Activated T-helper 1 cell treated with anti-CD3 and anti-CD28 coated beads, Interleukin-12 subunit alpha, Interleukin-12 subunit beta, Interleukin-2, Interleukin-4 antibody, amounts not matched to agents 30 ng/mL and 10 ng/mL and 1 ng/mL, durations not matched to agents 14 hours and 24 hours and 36 hours (primary cell): ENCODE measurements around the gene FAM168B. TPM values are rescaled to one million over a fixed set of nuclear protein-coding genes. Genes with fewer than 3 reads are reported as not detected.

Experiments
- DNase-seq: peaks from one replicate; pipeline ENCODE4 v3.0.0; 2021; ENCODE audit warnings: low spot score
- H3K27ac Mint-ChIP-seq: one replicate; pipeline ENCODE4 v1.8.0; 2021; ENCODE audit warnings: mild to moderate bottlenecking, mixed read lengths
- H3K27me3 Mint-ChIP-seq: one replicate; pipeline ENCODE4 v1.8.0; 2022; ENCODE audit warnings: mild to moderate bottlenecking, moderate library complexity, mixed read lengths; ENCODE audit not compliant: insufficient read depth
- H3K36me3 Mint-ChIP-seq: one replicate; pipeline ENCODE4 v1.8.0; 2021; ENCODE audit warnings: low read depth, mixed read lengths
- H3K4me1 Mint-ChIP-seq: one replicate; pipeline ENCODE4 v1.8.0; 2021; ENCODE audit warnings: low read depth, mixed read lengths
- H3K4me3 Mint-ChIP-seq: one replicate; pipeline ENCODE4 v1.8.0; 2021; ENCODE audit warnings: mild to moderate bottlenecking, moderate library complexity, mixed read lengths
- H3K9me3 Mint-ChIP-seq: one replicate; pipeline ENCODE4 v1.8.0; 2021; ENCODE audit warnings: mixed read lengths
- intact Hi-C: fragments of 100-400 bp; cut with micrococcal nuclease; formaldehyde crosslinking; loops from one replicate; pipeline ENCODE4 v1.15.1; 2024
- total RNA-seq: library from RNA; stranded (reverse); gene quantifications from 2 replicates; pipeline ENCODE4 v1.2.3, GENCODE V29; 2022

FAM168B gene
- total RNA-seq, 1 donor from 2014 or later, result 79.0 TPM

DNA sequence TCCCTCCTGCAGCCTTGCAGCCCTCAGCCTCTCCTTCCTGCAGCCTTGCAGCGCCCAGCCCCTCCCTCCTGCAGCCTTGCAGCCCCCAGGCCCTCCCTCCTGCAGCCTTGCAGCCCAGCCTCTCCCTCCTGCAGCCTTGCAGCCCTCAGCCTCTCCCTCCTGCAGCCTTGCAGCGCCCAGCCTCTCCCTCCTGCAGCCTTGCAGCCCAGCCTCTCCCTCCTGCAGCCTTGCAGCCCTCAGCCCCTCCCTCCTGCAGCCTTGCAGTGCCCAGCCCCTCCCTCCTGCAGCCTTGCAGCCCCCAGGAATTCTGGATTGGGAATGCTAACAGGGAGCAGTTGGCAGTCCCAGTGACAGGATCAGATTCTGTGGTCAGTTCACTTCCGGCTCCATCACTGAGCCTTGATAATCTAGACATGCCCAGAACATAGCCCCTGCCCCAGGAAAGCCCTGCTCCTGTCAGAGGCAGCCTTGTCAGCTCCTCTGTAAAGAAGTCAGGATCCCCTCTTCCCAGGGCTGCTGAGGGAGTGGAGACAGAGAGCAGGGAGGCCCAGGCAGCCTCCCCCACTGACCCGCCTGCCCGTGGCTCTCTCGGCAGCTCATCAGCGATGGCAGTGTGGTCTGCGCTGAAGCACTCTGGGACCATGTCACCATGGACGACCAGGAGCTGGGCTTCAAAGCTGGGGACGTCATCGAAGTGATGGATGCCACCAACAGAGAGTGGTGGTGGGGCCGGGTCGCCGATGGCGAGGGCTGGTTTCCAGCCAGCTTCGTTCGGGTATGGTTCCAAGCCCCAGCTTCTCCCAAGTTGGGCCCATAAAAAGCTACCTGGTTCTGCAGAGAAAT lies 54.8 kb downstream of the FAM168B start:
- DNase-seq, result no peak
- Mint-ChIP-seq H3K4me1 (peaks cover 18% of the 10 kb centered on the region), H3K4me3 (no peak overlapping the region), H3K9me3 (no peaks in the 10 kb centered on the region), H3K36me3 (no peaks in the 10 kb centered on the region), H3K27me3 (peaks cover 25% of the 10 kb centered on the region), H3K27ac (no peak overlapping the region)
- intact Hi-C loops, result no loop called here

DNA sequence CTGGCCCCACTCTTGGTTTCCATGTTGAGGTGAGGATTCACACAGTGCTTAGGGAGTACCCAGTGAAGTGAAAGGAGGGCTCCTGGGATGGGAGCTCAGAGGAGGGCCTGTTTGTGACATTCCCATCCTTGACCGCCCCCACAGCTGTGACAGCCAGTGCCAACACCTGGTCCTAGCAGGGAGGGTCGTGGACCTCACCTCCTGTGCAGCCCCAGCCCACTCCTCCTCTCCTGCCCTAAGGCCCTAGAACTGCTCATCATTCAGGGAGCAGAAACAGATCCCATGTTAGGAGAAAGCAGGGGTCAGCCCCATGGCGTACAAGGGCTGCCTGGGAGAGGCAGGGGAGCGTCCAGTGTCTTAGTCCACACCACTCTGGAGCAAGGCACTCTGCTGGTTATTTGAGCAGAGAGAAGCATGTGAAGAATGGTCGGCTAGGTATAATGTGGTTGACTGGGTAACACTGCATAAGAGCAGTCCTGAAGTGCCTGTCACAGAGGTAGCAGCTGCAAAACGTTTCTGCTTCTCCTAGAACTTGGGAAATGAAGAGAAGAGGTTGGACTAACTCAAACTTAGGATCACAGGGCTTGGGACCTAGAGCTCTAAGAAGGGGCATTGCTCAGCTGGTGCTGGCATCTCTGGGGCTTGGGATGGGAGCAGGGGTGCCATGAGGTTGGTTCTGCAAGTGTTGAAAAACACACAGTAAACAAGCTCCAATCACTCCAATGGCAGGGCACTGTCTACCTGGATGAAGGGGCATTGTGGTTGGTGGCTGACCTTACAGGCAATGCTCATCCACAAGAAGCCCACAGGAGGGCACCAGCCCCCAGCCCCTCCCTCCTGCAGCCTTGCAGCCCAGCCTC lies 55.6 kb downstream of the FAM168B start:
- Mint-ChIP-seq H3K4me1 (peaks cover 18% of the 10 kb centered on the region), H3K4me3 (no peak overlapping the region), H3K27me3 (peaks cover 28% of the 10 kb centered on the region), H3K36me3 (no peaks in the 10 kb centered on the region), H3K9me3 (no peaks in the 10 kb centered on the region), H3K27ac (no peak overlapping the region)
- DNase-seq, result no peak
- intact Hi-C loops, result no loop called here

DNA sequence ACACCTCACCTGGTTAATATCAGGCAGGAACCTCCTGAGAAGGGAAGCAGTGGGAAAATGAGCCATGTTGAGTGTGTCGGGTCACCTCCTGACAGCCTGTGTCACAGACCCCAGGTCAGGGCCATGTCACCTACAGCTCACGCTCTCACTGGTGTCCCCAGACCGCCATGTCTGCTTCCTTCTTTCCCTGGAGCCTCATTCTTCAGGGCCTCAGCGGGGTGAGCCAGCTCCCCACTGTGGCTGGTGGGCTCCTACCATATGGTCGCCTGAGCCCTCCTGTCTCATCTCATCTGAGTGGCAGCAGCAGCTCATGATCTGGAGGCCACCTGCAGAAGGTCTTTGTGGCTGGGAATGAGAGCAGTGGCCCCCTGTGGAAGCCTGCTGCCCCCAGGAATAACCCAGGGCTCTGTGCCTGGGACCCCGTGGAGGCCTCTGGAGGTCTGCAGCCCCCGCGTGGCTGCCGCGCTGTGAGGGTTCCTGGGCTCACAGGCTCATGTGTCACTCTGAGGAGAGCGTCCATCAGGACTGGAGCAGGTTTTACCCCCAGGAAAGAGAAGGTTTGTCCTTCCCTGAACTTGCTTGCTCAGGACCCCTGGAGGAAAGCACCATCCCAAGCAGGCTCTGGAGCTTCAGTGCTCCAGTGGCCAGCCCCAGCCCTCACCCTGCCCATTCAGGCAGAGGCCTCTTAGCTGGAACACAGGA lies 56.4 kb downstream of the FAM168B start:
- Mint-ChIP-seq H3K27ac (no peak overlapping the region), H3K4me1 (peaks cover 11% of the 10 kb centered on the region), H3K36me3 (no peaks in the 10 kb centered on the region), H3K27me3 (peaks cover 28% of the 10 kb centered on the region), H3K9me3 (no peaks in the 10 kb centered on the region), H3K4me3 (no peak overlapping the region)
- no peak for DNase-seq
- intact Hi-C loops, result no loop called here

DNA sequence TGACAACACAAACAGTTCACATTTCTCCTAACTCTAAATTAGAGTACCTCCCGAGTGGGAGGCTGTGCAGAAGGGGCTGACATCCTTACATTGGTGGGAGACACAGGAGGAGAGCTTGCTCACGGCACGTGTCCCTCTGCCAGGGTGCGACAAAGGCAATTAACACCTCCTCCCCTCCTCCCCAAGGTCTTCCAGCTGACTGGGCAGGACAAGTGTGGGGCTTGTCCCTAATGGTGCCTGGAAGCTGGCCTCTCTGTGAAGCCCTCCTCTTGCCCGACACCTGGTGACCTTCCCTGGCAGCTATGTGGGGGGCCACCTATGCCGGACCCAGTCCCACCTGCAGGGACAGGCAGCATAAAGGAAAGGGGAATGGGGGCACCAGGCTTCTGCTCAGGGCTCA lies 57.0 kb downstream of the FAM168B start:
- Mint-ChIP-seq H3K9me3 (no peaks in the 10 kb centered on the region), H3K4me3 (no peak overlapping the region), H3K27ac (no peak overlapping the region), H3K4me1 (peaks cover 5% of the 10 kb centered on the region), H3K36me3 (no peaks in the 10 kb centered on the region), H3K27me3 (peaks cover 28% of the 10 kb centered on the region)
- intact Hi-C loops, result no loop called here
- no peak for DNase-seq

DNA sequence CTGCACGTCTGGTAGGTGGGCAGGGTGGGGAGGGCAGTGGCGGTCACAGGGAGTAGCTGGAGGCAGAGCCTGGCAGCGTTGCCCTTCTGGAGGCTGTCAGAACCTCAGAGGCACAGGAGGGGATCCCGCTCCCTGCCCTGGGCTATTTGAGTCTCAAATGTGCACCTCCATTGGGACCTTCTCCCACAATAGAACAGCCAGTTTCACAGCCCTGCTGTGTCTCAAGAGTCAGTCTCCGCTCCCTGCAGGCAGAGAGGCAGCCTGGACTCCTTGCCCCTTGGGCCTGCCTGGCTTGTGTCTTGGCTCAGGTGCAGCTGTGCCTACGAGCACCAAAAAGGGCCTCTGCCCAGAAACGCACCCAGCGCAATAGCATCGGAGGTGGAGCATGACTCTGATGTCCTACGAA lies 57.4 kb downstream of the FAM168B start:
- H3K4me1 Mint-ChIP-seq, result peaks cover under 1% of the 10 kb centered on the region
- no peak for DNase-seq
- H3K27me3 Mint-ChIP-seq, result peaks cover 27% of the 10 kb centered on the region
- intact Hi-C loops, result no loop called here
- H3K9me3 Mint-ChIP-seq, result no peaks in the 10 kb centered on the region
- H3K4me3 Mint-ChIP-seq, result no peak overlapping the region
- no peaks in the 10 kb centered on the region for H3K36me3 Mint-ChIP-seq
- no peak overlapping the region for H3K27ac Mint-ChIP-seq

DNA sequence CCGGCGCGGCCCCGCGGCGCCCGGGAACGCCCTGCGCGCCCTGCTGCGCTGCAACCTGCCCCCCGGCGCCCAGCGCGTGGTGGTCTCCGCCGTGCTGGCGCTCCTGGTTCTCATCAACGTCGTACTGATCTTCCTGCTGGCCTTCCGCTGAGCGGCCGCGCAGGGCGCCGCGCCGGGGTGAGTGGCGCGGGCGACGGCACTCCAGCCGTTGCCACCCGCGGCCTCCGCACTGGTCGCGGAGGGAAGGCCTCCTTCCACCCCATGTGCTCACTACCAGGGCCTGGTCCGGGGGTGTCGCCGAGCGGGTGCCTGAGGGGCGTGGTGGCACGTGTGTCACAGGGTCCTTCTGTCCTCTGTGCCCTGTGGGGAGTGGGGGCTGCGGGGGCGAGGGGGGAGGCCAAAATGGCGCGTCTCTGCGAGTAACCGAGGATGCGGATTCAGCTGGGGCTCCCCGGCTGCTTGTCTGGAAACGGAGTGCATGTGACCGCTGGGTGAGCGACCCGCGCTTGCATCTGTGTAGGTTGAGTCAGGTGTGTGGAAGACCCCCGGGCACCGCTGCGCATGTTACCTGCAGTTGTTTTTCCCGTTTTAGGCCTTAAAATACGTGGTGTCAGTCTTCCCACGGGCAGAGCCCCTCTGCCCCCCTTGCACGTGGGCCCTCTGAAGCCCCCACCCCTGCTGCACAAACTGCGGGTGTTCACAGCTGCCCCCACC lies 58.0 kb downstream of the FAM168B start:
- no peaks in the 10 kb centered on the region for H3K36me3 Mint-ChIP-seq
- H3K27me3 Mint-ChIP-seq, result peaks cover 29% of the 10 kb centered on the region
- intact Hi-C loops, result no loop called here
- H3K27ac Mint-ChIP-seq, result no peak overlapping the region
- DNase-seq, result no peak
- H3K4me1 Mint-ChIP-seq, result no peaks in the 10 kb centered on the region
- H3K9me3 Mint-ChIP-seq, result no peaks in the 10 kb centered on the region
- no peak overlapping the region for H3K4me3 Mint-ChIP-seq

DNA sequence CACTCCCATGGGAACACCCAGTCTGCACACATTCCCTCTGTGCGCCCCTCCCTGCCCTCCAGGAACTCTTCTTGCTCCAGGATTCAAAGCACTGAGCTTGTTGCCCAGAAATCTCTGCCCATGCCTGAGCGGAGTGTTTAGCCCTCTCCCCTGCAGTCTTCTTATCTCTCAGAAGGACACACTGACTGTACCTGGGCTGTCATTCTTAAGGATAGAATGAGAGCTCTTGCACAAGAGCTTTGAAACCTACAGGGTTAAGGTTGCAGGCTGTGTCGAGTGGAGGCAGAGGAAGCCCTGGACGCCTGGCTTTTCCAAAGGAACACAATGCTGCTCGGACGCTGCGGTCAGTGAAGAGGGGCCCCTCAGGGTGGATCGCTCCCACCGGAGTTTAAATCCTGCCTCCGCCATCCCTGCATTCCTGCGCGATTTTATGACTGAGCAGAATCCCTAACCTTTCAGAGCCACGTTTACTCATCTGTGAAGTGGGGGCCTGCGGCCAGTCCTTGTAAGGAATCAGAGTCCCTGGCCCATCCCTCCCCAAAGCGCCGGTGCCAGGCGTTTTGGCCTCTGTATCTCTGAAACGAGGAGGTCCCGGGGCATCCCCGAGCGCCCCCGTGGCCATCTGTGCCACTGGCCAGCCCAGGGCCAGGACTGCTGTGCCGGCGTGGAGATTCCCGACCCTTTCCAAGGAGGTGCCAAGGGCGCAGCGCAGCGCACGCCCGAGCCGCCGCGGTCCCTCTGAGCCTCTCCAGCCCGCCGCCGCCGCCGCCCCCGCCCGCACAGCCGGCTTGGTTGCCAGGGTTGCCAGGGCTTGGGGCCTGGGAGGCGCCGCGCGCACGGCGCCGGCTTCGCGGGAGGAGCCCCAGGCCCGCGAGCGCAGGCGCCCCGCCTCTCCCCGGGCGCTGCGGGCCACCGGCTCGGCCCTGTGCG lies 58.9 kb downstream of the FAM168B start:
- Mint-ChIP-seq H3K4me3 (no peak overlapping the region), H3K4me1 (no peaks in the 10 kb centered on the region), H3K9me3 (no peaks in the 10 kb centered on the region), H3K27ac (no peak overlapping the region), H3K36me3 (no peaks in the 10 kb centered on the region), H3K27me3 (peaks cover 29% of the 10 kb centered on the region)
- intact Hi-C loops, result no loop called here
- DNase-seq, result no peak

DNA sequence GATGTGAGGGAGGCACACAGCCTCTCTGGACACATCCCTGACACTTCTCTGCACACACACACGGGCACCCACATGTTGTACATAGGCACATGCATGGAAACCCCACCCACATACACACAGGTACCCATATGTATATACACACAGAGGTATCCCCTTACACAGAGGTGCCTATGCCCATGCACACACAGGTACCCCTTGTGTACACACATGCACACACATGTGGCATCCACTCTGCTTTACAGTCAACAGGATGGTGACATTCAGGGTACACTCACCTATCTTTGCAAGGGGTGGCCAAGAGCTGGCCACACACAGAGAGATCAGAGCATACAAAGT lies 59.5 kb downstream of the FAM168B start:
- Mint-ChIP-seq H3K36me3 (no peaks in the 10 kb centered on the region), H3K4me1 (no peaks in the 10 kb centered on the region), H3K9me3 (no peaks in the 10 kb centered on the region), H3K27ac (no peak overlapping the region), H3K27me3 (peaks cover 29% of the 10 kb centered on the region), H3K4me3 (no peak overlapping the region)
- no peak for DNase-seq
- intact Hi-C loops, result no loop called here

DNA sequence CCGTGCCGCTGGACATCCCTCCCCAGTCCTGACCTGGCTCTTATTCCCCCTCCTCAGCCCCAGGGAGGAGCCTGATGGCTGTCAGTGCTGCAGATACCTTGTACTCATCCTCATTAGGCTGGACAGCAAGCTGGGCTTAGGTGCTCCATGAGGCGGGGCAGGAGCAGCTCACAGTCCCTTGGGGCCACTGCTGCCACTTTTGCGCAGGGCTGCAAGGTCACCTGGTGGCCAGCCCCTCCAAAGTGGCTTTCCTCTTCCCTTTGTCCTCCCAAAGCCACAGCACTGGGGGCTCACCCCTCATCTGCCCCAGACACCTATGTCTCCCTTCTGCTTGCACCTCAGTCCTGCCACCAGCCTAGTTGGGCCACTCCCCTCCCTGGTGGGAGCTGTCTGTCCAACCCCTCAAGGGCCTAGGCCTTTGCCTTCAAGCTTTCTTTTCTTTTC lies 60.8 kb downstream of the FAM168B start:
- Mint-ChIP-seq H3K27me3 (peaks cover 24% of the 10 kb centered on the region), H3K4me3 (no peak overlapping the region), H3K9me3 (no peaks in the 10 kb centered on the region), H3K36me3 (no peaks in the 10 kb centered on the region), H3K27ac (no peak overlapping the region), H3K4me1 (no peaks in the 10 kb centered on the region)
- no peak for DNase-seq
- intact Hi-C loops, result no loop called here

DNA sequence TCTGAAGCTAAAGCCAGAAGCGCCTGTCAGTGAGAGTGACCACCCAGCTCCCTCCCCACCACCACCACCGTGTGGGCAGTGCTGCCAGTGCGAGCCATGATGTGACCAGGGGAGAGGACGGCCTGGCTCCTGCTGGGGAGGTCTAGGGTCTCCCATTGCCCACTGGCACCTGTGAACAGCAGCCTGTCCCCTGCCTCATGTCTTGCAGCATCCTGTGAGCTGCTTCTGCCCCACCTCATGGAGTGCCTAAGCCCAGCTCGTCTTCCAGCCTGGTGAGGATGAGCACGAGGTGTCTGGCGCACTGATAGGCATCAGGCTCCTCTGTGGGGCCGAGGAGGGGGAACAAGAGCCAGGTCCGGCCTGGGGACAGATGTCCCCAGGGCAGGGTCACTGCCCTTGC lies 61.4 kb downstream of the FAM168B start:
- H3K36me3 Mint-ChIP-seq, result no peaks in the 10 kb centered on the region
- H3K27ac Mint-ChIP-seq, result no peak overlapping the region
- intact Hi-C loops, result no loop called here
- H3K4me3 Mint-ChIP-seq, result no peak overlapping the region
- no peaks in the 10 kb centered on the region for H3K4me1 Mint-ChIP-seq
- H3K27me3 Mint-ChIP-seq, result peaks cover 22% of the 10 kb centered on the region
- DNase-seq, result no peak
- no peaks in the 10 kb centered on the region for H3K9me3 Mint-ChIP-seq

DNA sequence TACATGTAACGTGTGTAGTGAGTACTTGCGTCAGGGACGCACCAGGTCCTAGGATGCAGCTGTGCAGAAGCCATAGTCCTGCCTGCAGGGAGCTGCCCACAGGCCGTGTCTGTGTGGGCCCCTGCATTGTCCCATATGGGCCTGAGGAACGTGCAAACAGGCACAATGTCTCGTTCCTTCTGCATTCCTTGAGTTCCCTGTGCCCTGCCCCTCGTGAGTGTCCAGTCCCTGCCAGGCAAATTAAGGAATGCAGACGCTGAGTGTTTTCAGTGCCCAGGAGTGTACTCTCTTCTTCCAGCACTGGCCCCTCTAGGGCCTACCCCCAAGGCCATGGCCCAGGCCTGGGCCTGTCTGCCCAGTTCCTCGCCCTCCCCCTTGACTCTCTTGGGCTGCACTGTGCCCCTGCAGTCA lies 61.8 kb downstream of the FAM168B start:
- H3K27me3 Mint-ChIP-seq, result peaks cover 22% of the 10 kb centered on the region
- no peak for DNase-seq
- no peaks in the 10 kb centered on the region for H3K4me1 Mint-ChIP-seq
- no peak overlapping the region for H3K27ac Mint-ChIP-seq
- H3K9me3 Mint-ChIP-seq, result no peaks in the 10 kb centered on the region
- no peaks in the 10 kb centered on the region for H3K36me3 Mint-ChIP-seq
- intact Hi-C loops, result no loop called here
- H3K4me3 Mint-ChIP-seq, result no peak overlapping the region
